Measurements from ENCODE around the gene ENTPD7.

DNA sequence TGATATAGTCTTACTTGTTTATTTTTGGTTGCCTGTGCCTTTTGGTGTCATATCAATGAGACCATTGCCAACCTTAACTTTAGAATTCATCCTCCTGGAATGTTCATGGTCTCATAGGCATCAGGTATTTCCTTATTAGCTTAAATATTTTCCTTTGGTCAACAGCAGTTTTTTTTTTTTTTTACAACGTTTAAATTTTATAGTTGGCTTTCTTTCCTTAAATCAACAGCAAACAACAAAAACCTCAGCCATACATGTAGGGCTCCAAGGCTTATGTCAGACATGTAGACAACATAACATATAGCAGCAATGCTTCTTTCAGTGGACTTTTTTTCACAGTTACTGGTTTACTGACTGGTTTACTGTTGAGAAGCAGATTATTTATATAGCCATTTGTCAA is 22.7 kb downstream of the ENTPD7 start:
- TF ChIP-seq CTCF (IDR thresholded peaks at IDR 0.05) (no peak), POLR2A (IDR thresholded peaks at IDR 0.05) (no peak)
